ENCODE measurements around the gene B9D2. TPM values are rescaled to one million over a fixed set of nuclear protein-coding genes. Genes with fewer than 3 reads are reported as not detected.
A peak's percentile ranks its signal among the peaks of the same experiment; 100 is the strongest.
"Not testable (repeated sequence)": the region's sequence is repeated elsewhere in the genome, so short reads cannot be mapped to it uniquely, and the experiment has no call there.

The B9D2 gene
- total RNA-seq, result 26.4 TPM

- DNase-seq (ENCODE audit: low read depth in 2 of 3, low spot score in 2 of 3), result peak; percentile 96 to 99 (median 99)
Measured at GRCh38 chr19:41363753-41364523, at the start of gene B9D2. Gene B9D2 (minus strand): TSS chr19:41364149. CDS start chr19:41363519, 630 bp downstream.

GRCh38 chr19:41412953-41413352 lies 49.0 kb upstream of the B9D2 start:
- DNase-seq (ENCODE audit: low read depth in 2 of 3, low spot score in 2 of 3), result no peak

GRCh38 chr19:41411968-41412265 lies 48.0 kb upstream of the B9D2 start:
- no peak for DNase-seq (ENCODE audit: low read depth in 2 of 3, low spot score in 2 of 3)

GRCh38 chr19:41411100-41411967 lies 47.4 kb upstream of the B9D2 start:
- no peak for DNase-seq (ENCODE audit: low read depth in 2 of 3, low spot score in 2 of 3)

GRCh38 chr19:41410336-41411054 lies 46.5 kb upstream of the B9D2 start:
- DNase-seq (ENCODE audit: low read depth in 2 of 3, low spot score in 2 of 3), result no peak

- DNase-seq (ENCODE audit: low read depth in 2 of 3, low spot score in 2 of 3), result no peak
Measured at GRCh38 chr19:41409288-41409687, 45.3 kb upstream of the B9D2 start.

- not testable (repeated sequence) for DNase-seq (ENCODE audit: low read depth in 2 of 3, low spot score in 2 of 3)
Measured at GRCh38 chr19:41408846-41409245, 44.9 kb upstream of the B9D2 start.

- no peak for DNase-seq (ENCODE audit: low read depth in 2 of 3, low spot score in 2 of 3)
Measured at GRCh38 chr19:41408256-41408655, 44.3 kb upstream of the B9D2 start.

GRCh38 chr19:41407271-41407670 lies 43.3 kb upstream of the B9D2 start:
- DNase-seq (ENCODE audit: low read depth in 2 of 3, low spot score in 2 of 3), result no peak

GRCh38 chr19:41405776-41406175 lies 41.8 kb upstream of the B9D2 start:
- no peak for DNase-seq (ENCODE audit: low read depth in 2 of 3, low spot score in 2 of 3)

- no peak for DNase-seq (ENCODE audit: low read depth in 2 of 3, low spot score in 2 of 3)
Measured at GRCh38 chr19:41403181-41403970, 39.4 kb upstream of the B9D2 start.

GRCh38 chr19:41402010-41402409 lies 38.1 kb upstream of the B9D2 start:
- DNase-seq (ENCODE audit: low read depth in 2 of 3, low spot score in 2 of 3), result no peak

- no peak for DNase-seq (ENCODE audit: low read depth in 2 of 3, low spot score in 2 of 3)
Measured at GRCh38 chr19:41401483-41401882, 37.5 kb upstream of the B9D2 start.

GRCh38 chr19:41399525-41399924 lies 35.6 kb upstream of the B9D2 start:
- no peak for DNase-seq (ENCODE audit: low read depth in 2 of 3, low spot score in 2 of 3)

- no peak for DNase-seq (ENCODE audit: low read depth in 2 of 3, low spot score in 2 of 3)
Measured at GRCh38 chr19:41399091-41399490, 35.1 kb upstream of the B9D2 start.

- no peak for DNase-seq (ENCODE audit: low read depth in 2 of 3, low spot score in 2 of 3)
Measured at GRCh38 chr19:41398598-41398997, 34.6 kb upstream of the B9D2 start.

- no peak for DNase-seq (ENCODE audit: low read depth in 2 of 3, low spot score in 2 of 3)
Measured at GRCh38 chr19:41398050-41398418, 34.1 kb upstream of the B9D2 start.

- DNase-seq (ENCODE audit: low read depth in 2 of 3, low spot score in 2 of 3), result peak; percentile 97 to 100 (median 100)
Measured at GRCh38 chr19:41397086-41398049, 33.4 kb upstream of the B9D2 start, which contains the start of the genes BCKDHA and EXOSC5. Gene BCKDHA (plus strand): TSS chr19:41397818. CDS start chr19:41397828, 10 bp downstream. Gene EXOSC5 (minus strand): TSS chr19:41397359. CDS start chr19:41397328, 31 bp downstream.

GRCh38 chr19:41395355-41395754 lies 31.4 kb upstream of the B9D2 start:
- DNase-seq (ENCODE audit: low read depth in 2 of 3, low spot score in 2 of 3), result no peak
